Measurements from ENCODE around the gene SZT2. TPM values are rescaled to one million over a fixed set of nuclear protein-coding genes. Genes with fewer than 3 reads are reported as not detected.
"Not testable (repeated sequence)": the region's sequence is repeated elsewhere in the genome, so short reads cannot be mapped to it uniquely, and the experiment has no call there.

Gene SZT2
- total and polyA plus RNA-seq, 2 donors (not counting 1 experiment from before 2014, with no cell fraction given), result 7.1 to 26.9 TPM

DNA sequence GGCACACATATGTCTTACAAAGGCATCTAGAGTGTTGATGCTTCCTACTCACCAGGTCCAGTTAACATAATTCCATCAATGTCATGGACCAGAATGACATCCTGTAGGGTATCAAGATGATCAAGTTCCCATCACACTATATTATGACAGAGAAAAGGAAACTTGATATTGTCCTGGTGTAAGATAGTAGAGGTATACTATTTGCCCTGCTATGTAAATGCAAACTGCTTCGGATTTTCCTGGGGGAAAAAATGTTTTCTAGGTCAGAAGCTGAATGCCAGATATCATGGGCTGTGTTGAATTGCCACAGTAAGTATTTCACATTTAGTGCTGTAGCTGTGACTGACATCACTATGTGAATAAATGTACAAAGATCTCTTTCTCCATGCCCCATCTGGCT is 80.2 kb downstream of the SZT2 start:
- DNase-seq (ENCODE audit: low read depth in 2 of 2), result no peak
- Histone ChIP-seq H3K79me2 (ENCODE audit: control insufficient read depth, insufficient read depth, low read length) (no peaks in the 10 kb centered on the region), H3K4me1 (ENCODE audit: control insufficient read depth, extremely low read depth, insufficient read depth, low read length) (peaks cover 15% of the 10 kb centered on the region), H3K9me3 (ENCODE audit: control insufficient read depth, insufficient read depth, low read depth, low read length) (no peaks in the 10 kb centered on the region), H3K4me3 (replicated peaks in 1 of 4; ENCODE audit: control extremely low read depth in 1 of 4, insufficient read depth in 1 of 4, low read depth in 3 of 4, low read length in 4 of 4) (no peak overlapping the region), H3K4me2 (ENCODE audit: extremely low read depth, insufficient read depth, low read length) (no peak overlapping the region), H3K27me3 (ENCODE audit: control insufficient read depth, insufficient read depth, low read length) (no peaks in the 10 kb centered on the region), H2AFZ (ENCODE audit: low read length) (no peak overlapping the region), H3K9ac (ENCODE audit: insufficient read depth, low read length) (no peak overlapping the region), H3K27ac (ENCODE audit: insufficient read depth, low read length) (no peak overlapping the region), H4K20me1 (ENCODE audit: control insufficient read depth, extremely low read depth, insufficient read depth, low read length) (no peaks in the 10 kb centered on the region), H3K36me3 (ENCODE audit: control insufficient read depth, insufficient read depth, low read length) (no peaks in the 10 kb centered on the region)
- TF ChIP-seq, protein P1, sequence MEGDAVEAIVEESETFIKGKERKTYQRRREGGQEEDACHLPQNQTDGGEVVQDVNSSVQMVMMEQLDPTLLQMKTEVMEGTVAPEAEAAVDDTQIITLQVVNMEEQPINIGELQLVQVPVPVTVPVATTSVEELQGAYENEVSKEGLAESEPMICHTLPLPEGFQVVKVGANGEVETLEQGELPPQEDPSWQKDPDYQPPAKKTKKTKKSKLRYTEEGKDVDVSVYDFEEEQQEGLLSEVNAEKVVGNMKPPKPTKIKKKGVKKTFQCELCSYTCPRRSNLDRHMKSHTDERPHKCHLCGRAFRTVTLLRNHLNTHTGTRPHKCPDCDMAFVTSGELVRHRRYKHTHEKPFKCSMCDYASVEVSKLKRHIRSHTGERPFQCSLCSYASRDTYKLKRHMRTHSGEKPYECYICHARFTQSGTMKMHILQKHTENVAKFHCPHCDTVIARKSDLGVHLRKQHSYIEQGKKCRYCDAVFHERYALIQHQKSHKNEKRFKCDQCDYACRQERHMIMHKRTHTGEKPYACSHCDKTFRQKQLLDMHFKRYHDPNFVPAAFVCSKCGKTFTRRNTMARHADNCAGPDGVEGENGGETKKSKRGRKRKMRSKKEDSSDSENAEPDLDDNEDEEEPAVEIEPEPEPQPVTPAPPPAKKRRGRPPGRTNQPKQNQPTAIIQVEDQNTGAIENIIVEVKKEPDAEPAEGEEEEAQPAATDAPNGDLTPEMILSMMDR (conservative IDR thresholded peaks at IDR 0.05 in 1 of 2, IDR thresholded peaks at IDR 0.05 in 1 of 2; ENCODE audit: low read depth in 1 of 2, low read length in 2 of 2), result no peak
- no peak for TF ChIP-seq EZH2 (IDR thresholded peaks at IDR 0.05; ENCODE audit: low read length, missing control alignments)

DNA sequence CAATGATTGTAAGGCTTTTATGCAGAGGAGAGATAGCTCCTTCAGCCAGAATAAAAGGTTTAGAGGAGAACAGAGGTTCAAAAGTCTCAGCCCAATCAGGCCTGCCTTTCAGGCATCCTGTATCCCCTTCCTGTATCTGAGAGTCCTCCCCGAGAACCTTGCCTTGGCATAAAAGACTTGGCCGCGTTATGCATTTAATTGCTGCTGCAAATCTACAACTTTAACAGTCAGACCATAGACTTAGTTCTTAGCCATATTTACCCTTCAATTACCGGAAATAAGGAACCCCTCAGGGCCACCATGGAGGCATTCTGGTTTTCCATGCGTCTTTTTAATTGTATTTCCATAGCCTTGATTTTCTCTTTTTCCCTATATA is 82.4 kb downstream of the SZT2 start:
- peak overlapping the region; percentile 81 for H3K27ac ChIP-seq (ENCODE audit: insufficient read depth, low read length)
- H2AFZ ChIP-seq (ENCODE audit: low read length), result peak overlapping the region; percentile 9
- H3K9ac ChIP-seq (ENCODE audit: insufficient read depth, low read length), result peak overlapping the region; percentile 8
- DNase-seq (ENCODE audit: low read depth in 2 of 2), result no peak
- no peaks in the 10 kb centered on the region for H3K9me3 ChIP-seq (ENCODE audit: control insufficient read depth, insufficient read depth, low read depth, low read length)
- H3K4me2 ChIP-seq (ENCODE audit: extremely low read depth, insufficient read depth, low read length), result no peak overlapping the region
- no peaks in the 10 kb centered on the region for H3K79me2 ChIP-seq (ENCODE audit: control insufficient read depth, insufficient read depth, low read length)
- no peaks in the 10 kb centered on the region for H3K36me3 ChIP-seq (ENCODE audit: control insufficient read depth, insufficient read depth, low read length)
- TF ChIP-seq EZH2 (IDR thresholded peaks at IDR 0.05; ENCODE audit: low read length, missing control alignments), result no peak
- TF ChIP-seq, protein P1 (conservative IDR thresholded peaks at IDR 0.05 in 1 of 2, IDR thresholded peaks at IDR 0.05 in 1 of 2; ENCODE audit: low read depth in 1 of 2, low read length in 2 of 2), result no peak
- no peaks in the 10 kb centered on the region for H3K27me3 ChIP-seq (ENCODE audit: control insufficient read depth, insufficient read depth, low read length)
- no peak overlapping the region for H3K4me3 ChIP-seq (replicated peaks in 1 of 4; ENCODE audit: control extremely low read depth in 1 of 4, insufficient read depth in 1 of 4, low read depth in 3 of 4, low read length in 4 of 4)
- no peaks in the 10 kb centered on the region for H4K20me1 ChIP-seq (ENCODE audit: control insufficient read depth, extremely low read depth, insufficient read depth, low read length)
- H3K4me1 ChIP-seq (ENCODE audit: control insufficient read depth, extremely low read depth, insufficient read depth, low read length), result peaks cover 21% of the 10 kb centered on the region

DNA sequence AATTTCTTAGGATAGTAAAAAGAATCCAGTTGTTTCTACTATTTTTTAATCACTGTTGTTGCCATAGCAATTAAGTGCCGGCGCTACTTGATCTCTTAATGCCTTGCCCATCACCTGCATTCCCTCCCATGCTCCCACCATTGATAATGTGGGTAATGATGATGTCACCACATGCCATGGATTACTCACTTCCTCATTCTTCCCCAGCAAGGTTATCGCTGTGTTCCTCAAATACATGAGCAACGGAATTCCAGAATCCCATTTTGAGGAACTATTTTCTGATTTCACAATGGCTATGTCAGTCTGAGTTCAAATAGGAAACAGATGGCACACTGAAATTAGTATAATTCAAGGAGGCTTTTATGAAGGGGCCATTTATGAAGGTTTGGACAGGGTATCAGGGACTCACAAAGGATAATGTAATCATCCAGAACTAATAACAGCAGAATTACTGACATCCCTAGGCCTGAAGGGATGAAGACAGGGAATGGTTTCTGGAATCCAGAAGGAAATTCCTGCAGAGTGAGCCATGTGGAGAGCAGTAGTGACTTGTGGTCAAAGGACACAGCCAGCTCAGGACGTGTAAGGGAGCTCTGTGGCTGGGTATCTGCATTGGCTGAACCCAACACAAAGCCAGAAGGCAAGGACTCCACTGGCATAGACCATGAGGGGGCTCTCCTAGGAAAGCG is 82.9 kb downstream of the SZT2 start:
- not testable (repeated sequence) for H3K4me3 ChIP-seq (replicated peaks in 1 of 4; ENCODE audit: control extremely low read depth in 1 of 4, insufficient read depth in 1 of 4, low read depth in 3 of 4, low read length in 4 of 4); H2AFZ ChIP-seq (ENCODE audit: low read length); H3K4me2 ChIP-seq (ENCODE audit: extremely low read depth, insufficient read depth, low read length); H3K27me3 ChIP-seq (ENCODE audit: control insufficient read depth, insufficient read depth, low read length); H4K20me1 ChIP-seq (ENCODE audit: control insufficient read depth, extremely low read depth, insufficient read depth, low read length); H3K9me3 ChIP-seq (ENCODE audit: control insufficient read depth, insufficient read depth, low read depth, low read length); H3K79me2 ChIP-seq (ENCODE audit: control insufficient read depth, insufficient read depth, low read length); H3K36me3 ChIP-seq (ENCODE audit: control insufficient read depth, insufficient read depth, low read length)
- peak; percentile 86 to 99 for DNase-seq (ENCODE audit: low read depth in 2 of 2)
- Histone ChIP-seq H3K27ac (ENCODE audit: insufficient read depth, low read length) (peak overlapping the region; percentile 81), H3K9ac (ENCODE audit: insufficient read depth, low read length) (peak overlapping the region; percentile 8), H3K4me1 (ENCODE audit: control insufficient read depth, extremely low read depth, insufficient read depth, low read length) (peaks cover 21% of the 10 kb centered on the region)
